Measurements from ENCODE around the gene TRIP6.

The TRIP6 gene

GRCh38 chr7:100823534-100823933, 43.7 kb upstream of the TRIP6 start:
- no peak overlapping the region for H3K4me3 ChIP-seq
- TF ChIP-seq CTCF (IDR thresholded peaks at IDR 0.05), result no peak
- DNase-seq (ENCODE audit: low spot score), result no peak
- H3K27ac ChIP-seq, result no peak overlapping the region

- Histone ChIP-seq H3K4me3 (peak overlapping the region; percentile 76), H3K27ac (peak overlapping the region in 1 of 2 donors; percentile 81)
- TF ChIP-seq CTCF (IDR thresholded peaks at IDR 0.05), result no peak
- DNase-seq (ENCODE audit: low spot score), result no peak
Measured at GRCh38 chr7:100824499-100825214, 42.5 kb upstream of the TRIP6 start.

- no peak for TF ChIP-seq CTCF (IDR thresholded peaks at IDR 0.05)
- no peak for DNase-seq (ENCODE audit: low spot score)
- Histone ChIP-seq H3K27ac (peak overlapping the region in 1 of 2 donors; percentile 81), H3K4me3 (peak overlapping the region; percentile 76)
Measured at GRCh38 chr7:100825215-100825671, 41.9 kb upstream of the TRIP6 start.

GRCh38 chr7:100825751-100826513, 41.3 kb upstream of the TRIP6 start:
- Histone ChIP-seq H3K27ac (peak overlapping the region in 1 of 2 donors; percentile 81), H3K4me3 (peak overlapping the region; percentile 76)
- DNase-seq (ENCODE audit: low spot score), result no peak
- no peak for TF ChIP-seq CTCF (IDR thresholded peaks at IDR 0.05)

GRCh38 chr7:100826514-100827329, 40.5 kb upstream of the TRIP6 start:
- Histone ChIP-seq H3K27ac (peak overlapping the region in 1 of 2 donors; percentile 81), H3K4me3 (peak overlapping the region; percentile 76)
- DNase-seq (ENCODE audit: low spot score), result no peak
- TF ChIP-seq CTCF (IDR thresholded peaks at IDR 0.05), result no peak

GRCh38 chr7:100827330-100828226, 39.6 kb upstream of the TRIP6 start, which contains the start of gene EPHB4:
TSS of gene EPHB4 (minus strand) at chr7:100827523. CDS start at chr7:100827030, 493 bp downstream.
- no peak for TF ChIP-seq CTCF (IDR thresholded peaks at IDR 0.05)
- H3K4me3 ChIP-seq, result peak within 1 kb of the TSS; percentile 76
- peak within 1 kb of the TSS in 1 of 2 donors; percentile 81 for H3K27ac ChIP-seq
- no peak for DNase-seq (ENCODE audit: low spot score)

Data from coronary artery (tissue), 2 donors.